GM10266 (cell line): ENCODE results near the gene OXA1L.
"Not testable (repeated sequence)": the region's sequence is repeated elsewhere in the genome, so short reads cannot be mapped to it uniquely, and the experiment has no call there.

Source experiments
- DNase-seq: peaks from one replicate; pipeline ENCODE4 v3.0.0; 2012; ENCODE audit errors: extremely low spot score
- TF ChIP-seq, protein P1 (sequence below): IDR thresholded peaks from 2 replicates; pipeline ENCODE4 v1.5.1; 2012; ENCODE audit warnings: mild to moderate bottlenecking, low read depth; ENCODE audit not compliant: control insufficient read depth, insufficient read depth; ENCODE audit errors: missing control alignments

The OXA1L gene

GRCh38 chr14:22780105-22780679 lies 13.7 kb downstream of the OXA1L start:
- TF ChIP-seq, protein P1, sequence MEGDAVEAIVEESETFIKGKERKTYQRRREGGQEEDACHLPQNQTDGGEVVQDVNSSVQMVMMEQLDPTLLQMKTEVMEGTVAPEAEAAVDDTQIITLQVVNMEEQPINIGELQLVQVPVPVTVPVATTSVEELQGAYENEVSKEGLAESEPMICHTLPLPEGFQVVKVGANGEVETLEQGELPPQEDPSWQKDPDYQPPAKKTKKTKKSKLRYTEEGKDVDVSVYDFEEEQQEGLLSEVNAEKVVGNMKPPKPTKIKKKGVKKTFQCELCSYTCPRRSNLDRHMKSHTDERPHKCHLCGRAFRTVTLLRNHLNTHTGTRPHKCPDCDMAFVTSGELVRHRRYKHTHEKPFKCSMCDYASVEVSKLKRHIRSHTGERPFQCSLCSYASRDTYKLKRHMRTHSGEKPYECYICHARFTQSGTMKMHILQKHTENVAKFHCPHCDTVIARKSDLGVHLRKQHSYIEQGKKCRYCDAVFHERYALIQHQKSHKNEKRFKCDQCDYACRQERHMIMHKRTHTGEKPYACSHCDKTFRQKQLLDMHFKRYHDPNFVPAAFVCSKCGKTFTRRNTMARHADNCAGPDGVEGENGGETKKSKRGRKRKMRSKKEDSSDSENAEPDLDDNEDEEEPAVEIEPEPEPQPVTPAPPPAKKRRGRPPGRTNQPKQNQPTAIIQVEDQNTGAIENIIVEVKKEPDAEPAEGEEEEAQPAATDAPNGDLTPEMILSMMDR = no peak
- DNase-seq = no peak

DNA sequence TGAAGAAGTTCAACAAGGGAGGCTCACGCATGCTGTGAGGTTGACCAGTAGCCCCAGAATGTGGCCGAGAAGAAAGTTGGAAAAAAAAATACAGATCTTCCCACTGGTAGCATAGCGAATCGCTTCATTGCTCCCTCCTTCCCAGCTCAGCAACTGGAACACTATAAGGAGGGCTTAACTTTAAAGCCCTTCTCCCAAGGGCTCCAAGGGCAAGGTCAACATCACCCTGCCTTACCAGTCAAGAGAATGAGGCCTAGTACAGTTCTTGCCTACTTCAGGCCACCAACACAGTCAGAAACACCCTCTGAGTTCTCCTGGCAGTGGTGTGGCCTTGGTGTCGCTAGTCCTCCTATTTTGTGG lies 14.4 kb downstream of the OXA1L start:
- TF ChIP-seq, protein P1 = no peak
- no peak for DNase-seq

- TF ChIP-seq, protein P1 = no peak
- DNase-seq = no peak
Measured at GRCh38 chr14:22781301-22781991, 15.0 kb downstream of the OXA1L start.

- TF ChIP-seq, protein P1 = no peak
- no peak for DNase-seq
Measured at GRCh38 chr14:22786685-22787084, 20.2 kb downstream of the OXA1L start.

- TF ChIP-seq, protein P1 = no peak
- no peak for DNase-seq
Measured at GRCh38 chr14:22791301-22791700, 24.8 kb downstream of the OXA1L start.

DNA sequence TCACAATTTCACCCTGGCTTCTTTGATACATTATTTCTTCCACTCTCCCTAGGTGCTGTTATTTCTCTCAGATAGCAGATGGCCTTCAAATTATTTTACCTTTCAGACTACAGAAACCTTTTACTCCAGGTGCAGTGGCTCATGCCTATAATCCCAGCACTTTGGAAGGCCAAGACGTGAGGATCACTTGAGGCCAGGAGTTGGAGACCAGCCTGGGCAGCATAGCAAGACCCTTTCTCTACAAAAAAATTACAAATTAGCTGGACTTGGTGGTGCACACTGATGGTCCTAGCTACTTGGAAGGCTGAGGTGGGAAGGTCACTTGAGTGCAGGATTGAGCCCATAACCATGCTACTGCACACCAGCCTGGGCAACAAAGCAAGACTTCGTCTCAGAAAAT lies 25.7 kb downstream of the OXA1L start:
- TF ChIP-seq, protein P1 = no peak
- DNase-seq = no peak

GRCh38 chr14:22793550-22793949 lies 27.1 kb downstream of the OXA1L start:
- not testable (repeated sequence) for DNase-seq
